H1 (cell line): ENCODE data around the gene ESRRB. TPM values are rescaled to one million over a fixed set of nuclear protein-coding genes. Genes with fewer than 3 reads are reported as not detected.

Experiments
- ATF3 ChIP-seq: IDR thresholded peaks from 2 replicates; pipeline ENCODE4 v1.6.1; 2011; ENCODE audit warnings: low read depth, mild to moderate bottlenecking, low read length; ENCODE audit not compliant: insufficient read depth
- polyA plus RNA-seq, 7 experiments: library from polyadenylated mRNA; depleted of rRNA in 3 of 7; stranded (reverse) in 5 of 7; unstranded in 2 of 7; fragments of >200 nt in 5 of 7; fragments of 200-250 nt in 2 of 7; gene quantifications; 1 replicate in 5 of 7; 2 replicates in 1 of 7; 4 replicates in 1 of 7; pipeline versions ENCODE4 v1.2.1 to v1.2.3, GENCODE V29; 2011 to 2013; ENCODE audit warnings: missing spikeins in 2 of 7, mixed read lengths in 2 of 7
- total RNA-seq: library from RNA; stranded (reverse); fragmentation: NEBNext Ultra II Directional; extraction: Animal tissue kit (Norgen Biotek cat#: 25700); gene quantifications from 2 replicates; pipeline ENCODE4 v1.2.1, GENCODE V29; 2021

ESRRB gene
- total and polyA plus RNA-seq, 2 of the 8 experiments (the other 6 are each of a cell fraction or from before 2014, with no cell fraction given), result 0.29 to 0.45 TPM

DNA sequence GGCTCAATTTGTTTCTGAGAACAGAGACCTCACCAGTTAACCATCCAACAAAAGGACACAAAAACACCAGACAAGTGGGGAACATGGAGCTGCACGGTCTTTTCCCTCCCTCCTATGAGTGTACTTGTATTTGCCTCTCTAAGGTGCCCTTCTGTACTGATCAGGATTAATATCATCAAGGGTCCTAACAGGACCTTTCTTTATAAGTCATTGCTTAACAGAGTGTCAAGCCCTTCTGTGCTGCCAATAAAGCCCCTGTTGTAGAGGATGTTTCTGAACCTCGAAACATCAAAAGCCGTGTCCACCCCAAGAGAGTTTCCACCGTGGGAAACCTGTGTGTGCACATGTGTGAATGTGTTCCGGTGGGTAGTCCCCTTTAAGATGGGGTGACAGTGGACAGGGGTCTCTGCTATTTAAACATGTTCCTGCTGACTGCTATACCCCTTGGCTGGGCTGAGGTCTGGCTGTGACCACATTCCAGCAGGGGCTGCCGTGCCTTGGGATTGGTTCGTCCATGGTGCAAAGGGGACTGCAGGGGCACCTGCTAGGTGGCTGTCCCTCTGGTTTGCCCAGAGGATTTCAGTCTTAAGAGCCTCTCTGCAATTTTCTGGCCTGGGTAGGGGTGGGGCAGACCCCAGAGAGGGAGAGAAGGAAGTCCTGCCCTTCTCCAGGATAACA is 6.0 kb downstream of the ESRRB start (continued):
- TF ChIP-seq ATF3, result no peak
